MG63 (cell line): ENCODE measurements around the gene WRAP73. TPM values are rescaled to one million over a fixed set of nuclear protein-coding genes. Genes with fewer than 3 reads are reported as not detected.

Experiments
- DNase-seq: peaks from one replicate; pipeline ENCODE4 v3.0.0-alpha.2; 2020
- H3K27me3 ChIP-seq: fragments of 250-450 bp; sonication (Bioruptor Pico); 2 replicates; pipeline ENCODE4 v1.5.1; 2020; ENCODE audit warnings: mild to moderate bottlenecking, moderate library complexity
- H3K36me3 ChIP-seq: fragments of 250-450 bp; sonication (Bioruptor Pico); 2 replicates; pipeline ENCODE4 v1.5.1; 2020; ENCODE audit warnings: mild to moderate bottlenecking, moderate library complexity
- H3K4me3 ChIP-seq: fragments of 250-450 bp; sonication (Bioruptor Pico); 2 replicates; pipeline ENCODE4 v1.5.1; 2020; ENCODE audit warnings: mild to moderate bottlenecking, moderate library complexity
- H3K9me3 ChIP-seq: fragments of 250-450 bp; sonication (Bioruptor Pico); 2 replicates; pipeline ENCODE4 v1.5.1; 2020; ENCODE audit warnings: mild to moderate bottlenecking, moderate library complexity
- total RNA-seq: library from RNA; depleted of rRNA; stranded (reverse); fragments of >200 nt; shearing (Covaris generic); gene quantifications from 2 replicates; pipeline ENCODE4 v1.2.3, GENCODE V29; 2014; ENCODE audit warnings: low replicate concordance

The WRAP73 gene
- total RNA-seq, 1 experiment from 2014 or later, result 52.7 TPM

DNA sequence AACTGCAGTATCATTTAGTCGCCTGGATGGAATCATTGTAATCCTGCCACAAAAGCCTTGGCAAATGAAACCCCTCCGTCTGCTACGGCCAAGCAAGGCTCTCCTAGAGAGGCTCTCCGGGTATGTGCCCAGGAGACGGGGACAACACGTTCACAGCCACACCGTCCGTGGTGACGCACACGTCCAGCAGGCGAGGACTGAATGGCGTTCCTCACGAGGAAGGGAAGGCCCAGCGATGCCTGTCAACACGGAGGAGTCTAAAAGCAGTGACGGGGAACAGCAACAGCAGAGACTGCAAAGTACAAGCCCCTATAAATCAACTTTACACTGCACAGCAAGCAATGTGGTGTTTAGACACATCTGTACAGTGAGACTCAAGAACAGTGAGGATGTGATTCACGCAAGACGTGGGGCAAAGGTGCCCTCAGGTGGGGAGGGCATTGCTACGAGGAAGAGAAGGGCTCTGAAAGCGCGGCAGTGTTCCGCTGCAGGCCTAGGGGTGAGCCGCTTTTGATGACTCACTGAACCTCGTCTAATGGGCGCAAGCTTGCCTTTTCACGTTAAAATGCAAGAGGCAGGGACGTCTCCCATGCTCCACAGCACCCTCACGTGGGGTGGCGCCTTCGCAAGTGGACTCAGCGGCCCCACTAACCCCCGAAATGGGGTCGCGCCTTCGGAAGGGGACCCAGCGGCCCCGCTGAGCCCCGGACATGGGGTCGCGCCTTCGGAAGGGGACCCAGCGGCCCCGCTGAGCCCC, 6.8 kb downstream of the WRAP73 start:
- no peaks in the 10 kb centered on the region for H3K27me3 ChIP-seq
- H3K4me3 ChIP-seq, result no peak overlapping the region
- peaks cover 27% of the 10 kb centered on the region for H3K36me3 ChIP-seq
- no peaks in the 10 kb centered on the region for H3K9me3 ChIP-seq
- no peak for DNase-seq

DNA sequence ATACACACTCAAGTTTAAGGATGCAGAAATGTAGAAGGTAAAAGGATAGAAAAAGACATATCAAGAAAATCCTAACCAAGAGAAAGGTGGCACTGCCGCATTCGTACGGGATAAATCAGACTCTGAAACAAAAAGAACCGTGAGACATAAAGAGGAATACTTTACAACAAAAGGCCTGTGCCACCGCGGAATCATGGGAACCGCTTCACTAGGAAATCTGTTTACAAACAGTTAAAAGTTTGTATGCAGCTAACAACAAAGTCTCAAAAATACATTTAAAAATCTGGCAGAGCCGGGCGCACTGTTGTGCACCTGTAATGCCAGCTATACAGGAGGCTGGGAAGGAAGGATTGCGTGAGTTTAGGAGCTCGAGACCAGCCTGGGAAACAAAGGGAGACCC, 8.1 kb downstream of the WRAP73 start:
- DNase-seq, result no peak
- Histone ChIP-seq H3K9me3 (no peaks in the 10 kb centered on the region), H3K36me3 (peaks cover 24% of the 10 kb centered on the region), H3K27me3 (no peaks in the 10 kb centered on the region), H3K4me3 (no peak overlapping the region)

DNA sequence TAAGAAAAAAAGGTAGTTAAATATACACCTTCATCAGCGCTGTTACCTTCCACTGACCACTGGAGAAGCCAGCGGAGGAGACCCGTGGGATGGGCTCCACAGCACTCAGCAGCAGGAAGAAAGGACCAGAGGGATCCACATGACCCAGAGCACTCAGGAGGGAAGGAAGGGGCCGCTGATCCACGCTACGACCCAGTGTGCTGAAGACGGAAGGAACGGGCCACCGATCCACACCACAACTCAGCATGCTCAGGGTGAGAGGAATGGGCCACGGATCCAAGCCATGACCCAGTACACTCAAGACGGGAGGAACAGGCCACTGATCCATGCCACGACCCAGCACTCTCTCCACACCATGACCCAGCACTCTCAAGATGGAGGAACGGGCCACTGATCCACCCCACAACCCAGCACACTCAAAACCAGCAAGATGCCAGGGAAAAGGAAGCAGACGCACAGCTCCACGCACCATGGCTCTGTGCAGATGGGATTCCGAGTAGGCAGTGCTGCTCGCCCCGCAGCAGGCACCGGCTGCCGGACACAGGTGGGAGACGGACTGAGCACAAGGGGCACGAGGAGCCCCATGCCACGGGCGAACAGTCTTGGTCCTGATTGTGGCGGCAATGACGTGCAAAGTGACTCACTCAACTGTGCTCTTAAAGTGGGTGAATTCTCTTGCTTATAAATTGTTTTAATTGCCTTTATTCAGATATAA, 8.7 kb downstream of the WRAP73 start:
- H3K36me3 ChIP-seq, result peaks cover 20% of the 10 kb centered on the region
- DNase-seq, result no peak

DNA sequence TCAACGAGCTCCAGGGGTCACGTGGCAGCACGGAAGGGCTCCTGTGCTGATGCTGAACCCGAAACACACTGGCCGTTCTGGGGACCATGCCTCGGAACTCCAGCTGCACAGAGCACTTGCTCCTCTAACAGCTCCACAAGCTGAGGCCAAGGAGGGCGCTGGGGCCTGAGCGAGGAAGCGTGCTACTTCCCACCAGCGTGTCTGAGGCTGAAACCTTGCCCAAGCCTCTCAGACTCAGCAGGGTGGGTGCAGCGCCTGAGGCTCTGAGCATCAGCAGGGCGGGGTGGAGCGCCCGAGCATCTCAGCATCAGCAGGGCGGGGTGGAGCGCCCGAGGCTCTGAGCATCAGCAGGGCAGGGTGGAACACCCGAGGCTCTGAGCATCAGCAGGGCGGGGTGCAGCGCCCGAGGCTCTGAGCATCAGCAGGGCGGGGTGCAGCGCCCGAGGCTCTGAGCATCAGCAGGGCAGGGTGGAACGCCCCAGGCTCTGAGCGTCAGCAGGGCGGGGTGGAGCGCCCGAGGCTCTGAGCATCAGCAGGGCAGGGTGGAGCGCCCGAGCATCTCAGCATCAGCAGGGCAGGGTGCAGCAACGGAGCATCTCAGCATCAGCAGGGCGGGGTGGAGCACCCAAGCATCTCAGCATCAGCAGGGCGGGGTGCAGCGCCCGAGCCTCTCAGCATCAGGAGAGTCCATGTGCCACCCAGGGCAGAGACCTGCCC, 9.6 kb downstream of the WRAP73 start:
- peaks cover 18% of the 10 kb centered on the region for H3K36me3 ChIP-seq
- no peaks in the 10 kb centered on the region for H3K27me3 ChIP-seq
- H3K4me3 ChIP-seq, result no peak overlapping the region
- DNase-seq, result no peak
- H3K9me3 ChIP-seq, result no peaks in the 10 kb centered on the region

More for the DNA sequence above, 8.7 kb downstream of the WRAP73 start:
- H3K27me3 ChIP-seq, result no peaks in the 10 kb centered on the region
- no peaks in the 10 kb centered on the region for H3K9me3 ChIP-seq
- H3K4me3 ChIP-seq, result no peak overlapping the region

DNA sequence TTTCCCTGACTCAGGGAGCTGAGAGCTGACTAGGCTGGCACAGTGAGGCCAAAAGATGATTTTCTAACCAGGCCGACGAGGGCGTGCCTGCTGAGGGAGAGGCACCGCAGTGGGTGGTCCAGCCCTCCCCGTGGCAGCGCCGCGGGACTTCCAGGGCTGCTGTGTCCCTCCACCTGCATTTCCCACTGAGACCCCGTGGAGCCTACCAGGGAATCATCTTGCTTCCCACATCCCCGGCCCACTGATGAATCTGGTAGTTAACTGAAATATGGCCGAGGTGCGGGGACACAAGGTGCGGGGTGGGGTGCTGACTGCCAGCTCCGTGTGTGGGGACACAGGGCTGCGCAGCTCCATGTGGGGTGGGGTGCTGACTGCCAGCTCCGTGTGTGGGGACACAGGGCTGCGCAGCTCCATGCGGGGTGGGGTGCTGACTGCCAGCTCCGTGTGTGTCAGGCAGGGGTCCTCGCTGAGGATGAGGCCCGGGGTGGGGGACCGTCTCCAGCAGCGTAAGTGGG, 10.4 kb downstream of the WRAP73 start:
- Histone ChIP-seq H3K4me3 (no peak overlapping the region), H3K9me3 (no peaks in the 10 kb centered on the region), H3K27me3 (no peaks in the 10 kb centered on the region), H3K36me3 (peaks cover 12% of the 10 kb centered on the region)
- no peak for DNase-seq

DNA sequence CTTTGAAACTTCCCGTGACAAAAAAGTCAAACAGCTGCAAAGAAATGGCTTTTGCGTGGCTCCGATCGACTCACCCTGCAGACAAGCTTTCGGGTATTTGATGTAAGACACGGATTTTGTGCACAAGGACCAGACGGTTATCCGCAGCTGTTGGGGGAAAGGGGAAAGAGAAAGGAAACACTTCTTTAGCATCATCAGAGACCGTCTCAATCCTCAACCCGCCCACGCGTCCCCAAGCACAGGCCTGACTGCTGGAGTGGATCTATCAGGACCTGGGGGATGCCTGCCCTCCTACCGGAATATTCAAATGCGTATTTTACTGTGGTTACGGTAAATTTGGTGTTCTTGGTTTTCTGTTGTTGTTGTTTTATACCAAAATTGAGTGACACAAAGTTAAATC, 11.2 kb downstream of the WRAP73 start:
- H3K27me3 ChIP-seq, result no peaks in the 10 kb centered on the region
- peaks cover 12% of the 10 kb centered on the region for H3K36me3 ChIP-seq
- H3K4me3 ChIP-seq, result no peak overlapping the region
- no peaks in the 10 kb centered on the region for H3K9me3 ChIP-seq
- no peak for DNase-seq

DNA sequence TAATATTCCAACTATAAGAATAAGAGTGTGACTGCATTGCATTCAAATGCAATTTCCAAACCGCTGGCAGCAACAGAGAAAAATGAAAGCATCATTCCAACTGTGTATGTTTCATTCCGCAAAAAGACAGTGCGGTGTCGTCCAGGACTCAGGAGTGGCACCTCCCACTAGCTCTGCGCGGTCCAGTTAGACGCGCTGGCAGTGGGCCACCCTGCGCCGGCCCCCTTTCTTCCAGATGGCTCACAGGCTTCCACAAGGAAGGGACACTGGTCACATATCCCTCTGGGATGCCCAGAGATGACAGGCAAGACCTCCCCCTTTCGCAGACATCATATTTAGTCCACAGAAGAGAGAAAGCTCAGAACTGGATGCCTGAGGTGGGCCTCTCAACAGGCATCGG, 11.9 kb downstream of the WRAP73 start:
- Histone ChIP-seq H3K36me3 (peaks cover 11% of the 10 kb centered on the region), H3K4me3 (no peak overlapping the region), H3K27me3 (no peaks in the 10 kb centered on the region), H3K9me3 (no peaks in the 10 kb centered on the region)
- DNase-seq, result no peak

DNA sequence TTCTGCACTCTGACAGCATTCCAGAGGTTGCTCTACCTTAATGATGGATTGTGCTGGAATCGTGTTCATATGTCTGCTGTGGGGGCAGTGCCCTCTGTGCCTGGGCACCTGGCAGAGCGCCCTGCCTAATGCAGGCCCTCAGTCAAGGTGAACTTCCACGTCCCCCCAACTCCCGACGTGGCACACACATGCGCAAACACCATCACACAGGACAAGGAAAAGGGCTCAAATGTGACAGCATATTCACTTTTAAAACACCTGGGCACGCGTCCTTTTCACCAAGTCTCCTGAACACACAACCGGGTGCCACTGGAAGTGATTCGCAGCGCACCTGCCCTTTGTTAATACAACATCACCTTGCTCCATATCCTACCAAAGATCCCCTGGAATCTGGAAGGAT, 13.4 kb downstream of the WRAP73 start:
- H3K27me3 ChIP-seq, result no peaks in the 10 kb centered on the region
- no peak for DNase-seq
- H3K9me3 ChIP-seq, result no peaks in the 10 kb centered on the region
- no peak overlapping the region for H3K4me3 ChIP-seq
- H3K36me3 ChIP-seq, result peaks cover 9% of the 10 kb centered on the region

DNA sequence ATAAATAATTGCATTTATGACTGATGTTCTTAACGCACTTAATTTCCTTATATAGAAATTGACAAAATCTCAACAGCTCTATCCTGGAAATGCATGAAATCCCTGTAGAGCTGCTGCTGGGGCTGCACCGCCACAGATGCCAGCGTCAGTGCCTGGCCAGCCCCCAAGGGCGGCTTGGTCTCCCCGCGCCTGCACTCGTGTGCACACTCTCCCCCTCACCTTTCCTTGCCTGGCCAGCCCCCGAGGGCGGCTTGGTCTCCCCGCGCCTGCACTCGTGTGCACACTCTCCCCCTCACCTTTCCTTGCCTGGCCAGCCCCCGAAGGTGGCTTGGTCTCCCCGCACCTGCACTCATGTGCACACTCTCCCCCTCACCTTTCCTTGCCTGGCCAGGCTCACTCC, 13.8 kb downstream of the WRAP73 start:
- Histone ChIP-seq H3K27me3 (no peaks in the 10 kb centered on the region), H3K9me3 (no peaks in the 10 kb centered on the region), H3K36me3 (peaks cover 9% of the 10 kb centered on the region), H3K4me3 (no peak overlapping the region)
- no peak for DNase-seq

DNA sequence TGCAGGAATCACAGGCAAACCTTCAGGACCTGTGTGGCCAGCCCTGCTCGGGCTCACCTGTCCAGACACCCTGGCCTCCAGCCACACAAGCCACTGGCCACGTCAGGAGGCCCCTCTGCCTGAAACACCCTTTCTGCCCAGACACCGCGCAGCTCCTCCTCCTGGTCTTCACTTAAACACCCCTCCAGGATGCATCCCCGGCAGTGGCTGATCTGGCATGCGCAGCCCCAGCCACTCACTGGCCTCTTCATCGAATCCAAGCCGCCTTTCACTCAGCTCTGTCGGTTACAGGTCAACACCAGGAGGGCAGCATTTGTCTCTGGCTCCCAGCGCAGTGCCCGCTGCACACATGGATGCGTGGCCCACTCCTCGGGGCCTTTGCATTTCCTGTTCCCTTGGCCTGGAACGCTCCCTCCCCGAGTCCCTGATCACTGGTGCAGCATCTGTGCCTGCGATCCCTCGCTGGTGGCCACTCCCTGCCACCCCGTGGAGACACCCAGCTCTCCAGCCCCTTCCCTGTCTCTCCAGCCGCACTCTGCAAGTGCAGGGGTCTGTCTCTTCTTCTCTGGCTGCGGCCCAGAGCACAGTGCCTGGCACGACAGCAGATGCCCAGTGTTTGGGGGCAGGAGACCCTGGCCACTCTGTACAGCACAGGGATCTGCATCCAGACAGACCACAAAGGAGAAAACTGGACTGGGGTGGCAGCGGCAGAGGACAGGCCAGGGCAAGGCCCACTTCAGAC, 15.7 kb downstream of the WRAP73 start:
- Histone ChIP-seq H3K36me3 (peaks cover 9% of the 10 kb centered on the region), H3K4me3 (no peak overlapping the region), H3K9me3 (no peaks in the 10 kb centered on the region), H3K27me3 (no peaks in the 10 kb centered on the region)
- DNase-seq, result no peak

DNA sequence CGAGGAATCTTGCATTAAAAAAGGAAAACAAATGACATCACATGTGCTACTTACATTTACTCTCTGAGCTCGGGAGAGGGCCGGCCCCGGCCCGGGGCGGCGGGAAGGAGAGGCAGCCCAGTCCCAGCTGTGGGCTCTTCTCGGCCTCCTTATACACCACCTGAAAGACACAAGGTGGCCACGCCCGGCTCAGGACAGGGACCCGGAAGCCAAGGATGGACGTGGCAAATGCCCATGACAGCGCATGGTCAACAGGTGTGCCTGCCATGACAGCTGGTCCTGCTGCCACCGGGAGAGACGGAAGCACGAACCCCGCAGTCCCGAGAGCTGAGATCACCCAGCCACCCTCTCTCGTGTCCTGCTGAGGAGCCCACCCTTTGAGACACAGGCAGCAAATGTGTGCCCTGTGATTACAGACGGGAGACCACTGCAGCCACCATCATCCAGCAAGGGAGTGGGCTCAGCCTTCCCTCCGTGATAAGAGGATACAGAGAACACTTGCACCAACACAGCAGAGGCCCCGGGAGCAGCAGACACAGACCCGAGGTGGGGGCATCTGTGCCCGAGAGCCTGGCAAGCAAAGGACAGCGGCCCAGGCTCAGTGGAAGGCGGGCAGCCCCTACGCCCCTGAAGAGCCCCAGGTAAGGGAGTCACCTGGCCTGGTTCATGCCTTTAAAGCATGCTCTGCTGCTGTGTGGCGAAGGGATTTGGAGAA, 16.4 kb downstream of the WRAP73 start:
- no peak for DNase-seq
- no peaks in the 10 kb centered on the region for H3K27me3 ChIP-seq
- H3K9me3 ChIP-seq, result no peaks in the 10 kb centered on the region
- H3K4me3 ChIP-seq, result no peak overlapping the region
- H3K36me3 ChIP-seq, result peaks cover 7% of the 10 kb centered on the region

DNA sequence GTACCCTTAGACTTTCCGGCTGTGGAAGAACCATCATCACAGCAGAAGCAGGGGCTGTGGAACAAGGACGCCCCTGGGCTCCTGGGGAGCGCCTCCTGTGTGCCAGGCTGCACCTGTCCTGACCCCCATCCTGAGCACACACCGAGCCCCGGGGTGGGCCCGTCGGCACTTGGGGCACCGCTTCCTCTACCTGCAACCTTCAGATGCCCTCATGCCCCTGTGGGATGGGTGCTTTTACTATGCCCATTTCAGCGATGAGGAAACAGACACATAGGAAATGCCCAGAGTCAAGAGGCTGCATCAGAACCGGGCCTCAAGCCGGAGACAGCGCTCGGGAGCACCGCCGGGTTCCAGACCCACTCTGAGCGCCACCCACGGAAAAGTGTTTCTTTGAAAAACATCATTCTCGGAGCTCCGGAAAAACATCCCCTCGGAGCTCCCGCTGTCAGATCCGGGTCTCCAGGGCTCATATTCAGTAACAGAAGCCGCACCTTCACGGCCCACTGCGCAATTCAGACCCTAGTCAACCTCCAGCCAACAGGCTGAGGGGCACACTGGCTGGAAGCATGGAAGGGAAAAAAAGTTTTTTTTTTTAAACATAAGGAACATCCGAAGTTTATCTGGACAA, 17.1 kb downstream of the WRAP73 start:
- no peak for DNase-seq
- Histone ChIP-seq H3K4me3 (no peak overlapping the region), H3K36me3 (peaks cover under 1% of the 10 kb centered on the region), H3K9me3 (no peaks in the 10 kb centered on the region), H3K27me3 (no peaks in the 10 kb centered on the region)

DNA sequence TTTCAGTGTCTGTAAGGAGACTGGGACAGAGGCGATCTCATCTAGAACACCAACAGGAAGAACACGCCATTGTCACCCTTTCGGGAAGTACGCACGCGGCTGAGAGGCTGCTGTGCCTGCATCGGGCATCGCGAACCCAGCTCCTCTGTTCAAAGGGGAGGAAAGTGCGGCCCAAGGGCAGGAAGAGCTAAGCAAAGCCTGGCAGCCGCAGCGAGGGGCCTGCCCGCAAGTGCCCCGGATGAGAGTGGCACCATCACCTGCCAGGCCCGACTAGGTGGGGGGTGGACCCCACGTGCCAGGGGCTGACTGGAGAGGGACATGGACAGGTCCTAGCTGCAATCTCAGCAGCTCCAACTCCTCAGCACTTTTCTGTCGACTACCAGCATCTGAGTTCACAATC, 17.6 kb downstream of the WRAP73 start:
- H3K27me3 ChIP-seq, result no peaks in the 10 kb centered on the region
- no peak overlapping the region for H3K4me3 ChIP-seq
- H3K36me3 ChIP-seq, result peaks cover 5% of the 10 kb centered on the region
- DNase-seq, result no peak
- H3K9me3 ChIP-seq, result no peaks in the 10 kb centered on the region

DNA sequence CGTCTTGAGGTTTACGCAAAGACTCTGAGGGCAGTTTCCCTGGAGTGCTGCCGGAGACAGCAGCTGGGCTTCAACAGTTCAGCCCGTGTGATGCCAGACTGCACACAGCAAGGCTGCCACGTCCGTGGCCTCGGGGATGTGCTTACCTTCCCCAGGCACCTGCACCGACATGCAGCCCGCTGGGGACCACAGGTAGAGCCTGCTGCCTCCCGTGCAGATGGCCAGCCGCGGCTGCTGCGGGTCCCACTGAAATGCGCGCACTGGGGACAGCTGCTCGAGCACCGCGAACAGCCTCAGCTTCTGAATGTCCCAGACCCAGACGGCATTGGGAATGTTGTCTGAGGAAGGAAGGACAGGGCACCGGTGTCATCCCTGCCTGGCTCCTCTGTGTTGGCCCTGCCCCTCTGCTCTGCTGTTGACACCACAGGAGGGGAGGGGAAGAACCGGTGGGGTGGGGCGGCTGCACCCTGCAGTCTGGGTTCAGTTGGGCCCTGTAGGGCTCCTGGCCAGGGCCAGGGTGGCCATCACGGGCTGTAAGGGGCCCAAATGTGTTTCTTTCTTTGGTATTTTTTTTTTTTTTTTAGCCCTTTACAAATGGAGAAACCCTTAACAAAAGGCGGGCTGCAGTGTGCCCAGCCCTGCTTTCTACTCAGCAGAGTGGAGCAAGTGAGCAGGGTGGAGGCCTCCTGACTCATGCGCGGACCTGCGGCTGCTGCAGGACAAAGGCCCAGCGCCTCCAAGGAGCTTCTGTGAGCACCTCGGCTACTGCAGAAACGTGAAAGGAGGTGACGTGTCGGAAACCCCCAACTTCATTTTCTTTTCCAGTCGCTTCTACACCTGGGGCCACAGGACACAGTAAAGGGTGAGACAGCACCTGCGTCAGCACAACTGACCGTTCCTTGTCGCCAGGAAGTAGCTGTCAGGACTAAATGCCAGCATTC, 18.3 kb downstream of the WRAP73 start:
- DNase-seq, result no peak
- no peak overlapping the region for H3K4me3 ChIP-seq
- peaks cover 9% of the 10 kb centered on the region for H3K36me3 ChIP-seq
- H3K27me3 ChIP-seq, result no peaks in the 10 kb centered on the region
- no peaks in the 10 kb centered on the region for H3K9me3 ChIP-seq

DNA sequence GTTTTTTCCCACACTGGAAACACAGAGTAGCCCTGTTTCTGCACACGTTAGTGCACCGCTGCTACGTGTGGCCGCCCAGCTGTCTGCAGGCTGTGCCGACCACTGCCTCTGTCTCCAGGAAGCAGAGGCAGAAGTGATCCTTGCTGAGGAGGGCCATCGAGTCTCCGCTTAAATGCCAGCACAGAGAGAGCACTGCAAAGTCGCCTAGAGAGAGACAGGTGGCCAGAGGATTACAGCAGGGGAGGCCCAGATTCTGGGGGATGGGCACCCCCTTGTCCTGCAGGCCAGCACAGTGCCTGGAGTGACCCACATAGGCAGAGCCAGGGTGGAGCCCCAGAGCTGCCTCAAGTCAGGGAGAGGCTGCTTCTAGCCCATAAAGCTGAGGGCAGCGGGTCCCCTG, 19.0 kb downstream of the WRAP73 start:
- Histone ChIP-seq H3K36me3 (peaks cover 9% of the 10 kb centered on the region), H3K9me3 (no peaks in the 10 kb centered on the region), H3K4me3 (no peak overlapping the region), H3K27me3 (no peaks in the 10 kb centered on the region)
- DNase-seq, result no peak
